ENCODE measurements around the gene SBK3. TPM values are rescaled to one million over a fixed set of nuclear protein-coding genes. Genes with fewer than 3 reads are reported as not detected.

The SBK3 gene
- total and polyA plus RNA-seq, 10 of the 15 experiments (the other 5 are each of a cell fraction or from before 2014, with no cell fraction given): not detected

- Histone ChIP-seq H3K4me2 (ENCODE audit: control insufficient read depth, insufficient read depth) (no peak overlapping the region), H4K20me1 (ENCODE audit: control insufficient read depth, insufficient read depth) (no peaks in the 10 kb centered on the region), H3K36me3 (ENCODE audit: control insufficient read depth in 2 of 2, insufficient read depth in 2 of 2, low read length in 1 of 2) (no peaks in the 10 kb centered on the region), H3K9me3 (replicated peaks; ENCODE audit: control insufficient read depth, insufficient read depth, low read length) (no peaks in the 10 kb centered on the region), H2AFZ (ENCODE audit: control insufficient read depth, low read depth, low read length) (no peak overlapping the region), H3K4me1 (ENCODE audit: control insufficient read depth, insufficient read depth, low read length) (0 out of 2 replicates have a peak, but pooled peaks cover 4% of the 10 kb centered on the region), H3K9ac (ENCODE audit: control insufficient read depth, insufficient read depth, low read length) (no peak overlapping the region), H3K4me3 (no peak overlapping the region), H3K27ac (ENCODE audit: control insufficient read depth, insufficient read depth) (no peak overlapping the region), H3K79me2 (ENCODE audit: control insufficient read depth, insufficient read depth, low read length) (no peaks in the 10 kb centered on the region), H3K27me3 (replicated peaks in 1 of 2; ENCODE audit: control insufficient read depth in 2 of 2, insufficient read depth in 2 of 2, low read length in 1 of 2) (no peaks in the 10 kb centered on the region)
- WGBS (ENCODE audit: insufficient coverage, insufficient replicate concordance, low lambda C conversion rate, missing lambda C conversion rate): 45% methylated on average over 10 of the region's 10 CpGs
- ChIA-PET RAD21 (ENCODE audit: unreplicated experiment) (no interaction called here), SMC1A (ENCODE audit: uncharacterized antibody, unreplicated experiment) (interaction anchor here (0.6 to 1.1 kb wide), 2 partner anchors 111 to 114 kb away, joined by 3 to 4 read pairs; no protein-coding TSS in a partner anchor), POLR2A (no interaction called here), CTCF (interaction anchor here (1.1 kb wide), 1 partner anchor 113 kb away, joined by 6 read pairs; no protein-coding TSS in a partner anchor)
- TF ChIP-seq STAT1 (conservative IDR thresholded peaks at IDR 0.05) (no peak), HCFC1 (IDR thresholded peaks at IDR 0.05; ENCODE audit: low read length) (no peak), RAD21 (IDR thresholded peaks at IDR 0.05; ENCODE audit: insufficient read depth, low read depth, low read length) (no peak), EZH2 (IDR thresholded peaks at IDR 0.05; ENCODE audit: borderline replicate concordance, control insufficient read depth, low read depth, low read length) (no peak), ATF2 (IDR thresholded peaks at IDR 0.05; ENCODE audit: low read length) (no peak), WRNIP1 (IDR thresholded peaks at IDR 0.05; ENCODE audit: borderline replicate concordance, low read depth, low read length) (no peak), POLR2AphosphoS2 (IDR thresholded peaks at IDR 0.05; ENCODE audit: low read depth, low read length) (no peak), ZNF622 (IDR thresholded peaks at IDR 0.05) (no peak)
- ATAC-seq (no peak), DNase-seq (ENCODE audit: low read depth, low spot score) (no peak), FAIRE-seq (no peak)
- intact Hi-C loops (cut with micrococcal nuclease; ENCODE audit: unreplicated experiment) (no loop called here), in situ Hi-C loops (cut with MboI) (loop anchor here (5.0 to 10.0 kb wide), 2 partner anchors 113 to 295 kb away; no protein-coding TSS in a partner anchor)
- no TSS peak for BruUV-seq (replicated peaks)
Observed at GRCh38 chr19:55519451-55520311, 25.7 kb downstream of the SBK3 start.
